HepG2 (cell line): Measurements from ENCODE around the gene RFFL. TPM values are rescaled to one million over a fixed set of nuclear protein-coding genes. Genes with fewer than 3 reads are reported as not detected.

Experiments used
- ATAC-seq: fragments of 200-7000 bp; cut with Tn5 transposase; 3 replicates; pipeline ENCODE4 v1.9.1; 2020; ENCODE audit warnings: mild to moderate bottlenecking, moderate library complexity
- BruUV-seq: library from RNA; stranded (reverse); fragments of 400-500 nt; replicated peaks from 2 replicates; lab custom pipeline; 2021; lab: Mats Ljungman, UMichigan
- CTCF ChIA-PET: fragments of 300-600 bp; formaldehyde crosslinking; extraction: SDS; loops from one replicate; lab custom pipeline; 2021; ENCODE audit warnings: low total read pairs, inconsistent platforms, low intra/inter-chr PET ratio; lab: Yijun Ruan, JAX
- POLR2A ChIA-PET: fragments of 350-600 bp; sonication (Branson Sonifier 250); formaldehyde crosslinking; loops from one replicate; lab custom pipeline; 2020; ENCODE audit warnings: antibody characterized with exemption, inconsistent platforms; lab: Yijun Ruan, JAX
- DNase-seq: peaks from one replicate; pipeline ENCODE4 v3.0.0-alpha.2; 2015; ENCODE audit warnings: low spot score
- FAIRE-seq: peaks from 3 replicates; lab custom pipeline; 2011; peaks lifted over from hg19 to GRCh38; lab: Jason Lieb, UNC
- H2AFZ ChIP-seq: one replicate; pipeline ENCODE4 v1.6.1; 2011; ENCODE audit warnings: low read length, inconsistent platforms
- H3K27ac ChIP-seq: fragments of 300-600 bp; 3 replicates; pipeline ENCODE4 v1.8.0; 2011; ENCODE audit warnings: mixed run types, mild to moderate bottlenecking, mixed read lengths, low read length, inconsistent platforms; ENCODE audit not compliant: insufficient read depth; ENCODE audit errors: extremely low read length
- H3K27me3 ChIP-seq, 2 experiments: fragments of 200-600 bp in 1 of 2; 2 replicates in 1 of 2; 3 replicates in 1 of 2; pipeline versions ENCODE4 v1.6.0 to v1.8.0; 2011; ENCODE audit warnings: low read length in 2 of 2, mild to moderate bottlenecking in 2 of 2, moderate library complexity in 2 of 2, inconsistent platforms in 1 of 2; ENCODE audit not compliant: insufficient read depth in 2 of 2, control insufficient read depth in 1 of 2
- H3K36me3 ChIP-seq, 2 experiments: fragments of 200-600 bp in 1 of 2; replicated peaks in 1 of 2; 2 replicates in 1 of 2; 3 replicates in 1 of 2; pipeline versions ENCODE4 v1.5.1 to v1.8.0; 2011; ENCODE audit warnings: low read length in 2 of 2, inconsistent platforms in 1 of 2; ENCODE audit not compliant: insufficient read depth in 2 of 2, control insufficient read depth in 1 of 2
- H3K4me1 ChIP-seq: 2 replicates; pipeline ENCODE4 v1.5.1; 2012; ENCODE audit warnings: low read length, inconsistent platforms; ENCODE audit not compliant: insufficient read depth
- H3K4me2 ChIP-seq: 2 replicates; pipeline ENCODE4 v1.6.0; 2011; ENCODE audit warnings: low read depth, low read length, inconsistent platforms
- H3K4me3 ChIP-seq, 3 experiments: fragments of 200-600 bp in 1 of 3; sonication (generic), shearing (Covaris generic) in 1 of 3; replicated peaks in 1 of 3; 2 replicates each; pipeline ENCODE4 v1.5.1; 2011 to 2016; ENCODE audit warnings: low read length in 3 of 3, inconsistent platforms in 2 of 3, low read depth in 2 of 3, mild to moderate bottlenecking in 2 of 3, control low read depth in 1 of 3, mixed read lengths in 1 of 3; ENCODE audit not compliant: insufficient read depth in 1 of 3
- H3K79me2 ChIP-seq: one replicate; pipeline ENCODE4 v1.6.1; 2011; ENCODE audit warnings: low read length, inconsistent platforms; ENCODE audit not compliant: insufficient read depth
- H3K9ac ChIP-seq: 2 replicates; pipeline ENCODE4 v1.6.0; 2011; ENCODE audit warnings: mild to moderate bottlenecking, low read depth, low read length, inconsistent platforms; ENCODE audit not compliant: insufficient read depth
- H3K9me3 ChIP-seq: 2 replicates; pipeline ENCODE4 v1.5.1; 2012; ENCODE audit warnings: mild to moderate bottlenecking, low read length
- H4K20me1 ChIP-seq: 2 replicates; pipeline ENCODE4 v1.6.0; 2011; ENCODE audit warnings: inconsistent platforms, mild to moderate bottlenecking, low read length, moderate library complexity; ENCODE audit not compliant: insufficient read depth
- ATF2 ChIP-seq: sonication (generic); formaldehyde crosslinking; IDR thresholded peaks from 2 replicates; pipeline ENCODE4 v1.4.0; 2020; ENCODE audit warnings: missing genetic modification reagents
- CENPX ChIP-seq: sonication (generic); formaldehyde crosslinking; IDR thresholded peaks from 2 replicates; pipeline ENCODE4 v1.9.0; 2021; ENCODE audit warnings: mild to moderate bottlenecking, missing genetic modification reagents, moderate library complexity
- EZH2 ChIP-seq: conservative IDR thresholded peaks from 2 replicates; pipeline ENCODE4 v1.6.1; 2012; ENCODE audit warnings: mild to moderate bottlenecking, low read depth, low read length, moderate library complexity
- HBP1 ChIP-seq: IDR thresholded peaks from 2 replicates; pipeline ENCODE4 v1.6.1; 2016; ENCODE audit warnings: low read depth, control low read depth
- MATR3 ChIP-seq: sonication (generic); formaldehyde crosslinking; IDR thresholded peaks from 2 replicates; pipeline ENCODE4 v1.4.0; 2020; ENCODE audit warnings: missing genetic modification reagents
- PLRG1 ChIP-seq: fragments of 450-650 bp; conservative IDR thresholded peaks from 2 replicates; pipeline ENCODE4 v1.6.1; 2016
- REXO4 ChIP-seq: sonication (generic); formaldehyde crosslinking; IDR thresholded peaks from 2 replicates; pipeline ENCODE4 v1.8.0; 2022; ENCODE audit warnings: missing genetic modification reagents, mild to moderate bottlenecking, borderline replicate concordance
- ZNF260 ChIP-seq: sonication (generic); formaldehyde crosslinking; IDR thresholded peaks from 2 replicates; pipeline ENCODE4 v1.4.0; 2020; ENCODE audit warnings: missing genetic modification reagents, low read depth, mild to moderate bottlenecking, borderline replicate concordance
- WGBS: methylation state at CpG from one replicate; pipeline ENCODE4 v1.1.6; 2017; ENCODE audit warnings: low lambda C conversion rate; 5-methylcytosine and 5-hydroxymethylcytosine counted together
- in situ Hi-C: cut with HindIII; loops from 2 replicates; pipeline ENCODE4 v1.10.0; 2017; ENCODE audit warnings: low pct_unique_long_range_greater_than_20kb; ENCODE audit not compliant: extremely low pct_ligation_motif_present
- intact Hi-C: fragments of 100-400 bp; cut with micrococcal nuclease; formaldehyde crosslinking; loops from one replicate; pipeline ENCODE4 v1.10.0; 2022; ENCODE audit not compliant: unreplicated experiment
- polyA plus RNA-seq, 8 experiments: library from polyadenylated mRNA; depleted of rRNA in 3 of 8; stranded (reverse) in 7 of 8; unstranded in 1 of 8; fragments of >200 nt; fragmentation: Illumina TruSeq in 4 of 8; extraction: Trizol in 4 of 8; gene quantifications; 2 replicates each; pipeline versions ENCODE4 v1.2.1 to v1.2.3, GENCODE V29; 2011 to 2016; ENCODE audit warnings: low read depth in 4 of 8, missing spikeins in 1 of 8, mixed read lengths in 1 of 8; ENCODE audit not compliant: insufficient read depth in 1 of 8
- total RNA-seq, 5 experiments: library from RNA; depleted of rRNA; stranded (reverse); fragments of >200 nt; fragmentation: Illumina TruSeq; extraction: Trizol; gene quantifications; 2 replicates each; pipeline ENCODE4 v1.2.3, GENCODE V29; 2016; ENCODE audit warnings: low read depth in 1 of 5

The RFFL gene
- total and polyA plus RNA-seq, 2 of the 13 experiments (the other 11 are each of a cell fraction or from before 2014, with no cell fraction given), result 24.3 to 48.6 TPM

GRCh38 chr17:35084987-35085386, 21.5 kb upstream of the RFFL start (continued):
- no peak for TF ChIP-seq ATF2 (CRISPR knock-in tag)
- TF ChIP-seq PLRG1, result no peak
- TF ChIP-seq REXO4 (CRISPR knock-in tag), result no peak
- TF ChIP-seq EZH2, result no peak

- no peak overlapping the region for H3K27ac ChIP-seq
These were observed 19.6 kb upstream of the RFFL start for GRCh38 chr17:35083071-35083470.

More at GRCh38 chr17:35083071-35083470, 19.6 kb upstream of the RFFL start:
- ChIA-PET POLR2A (no interaction called here), CTCF (no interaction called here)
- TF ChIP-seq MATR3 (CRISPR knock-in tag) (no peak), HBP1 (CRISPR knock-in tag) (no peak), ZNF260 (CRISPR knock-in tag) (no peak), CENPX (CRISPR knock-in tag) (no peak)
- H3K9ac ChIP-seq, result no peak overlapping the region
- no peak overlapping the region for H2AFZ ChIP-seq
- H4K20me1 ChIP-seq, result no peaks in the 10 kb centered on the region
- no peaks in the 10 kb centered on the region for H3K9me3 ChIP-seq
- H3K4me1 ChIP-seq, result peaks cover 85% of the 10 kb centered on the region
- peaks cover 95% of the 10 kb centered on the region for H3K79me2 ChIP-seq
- H3K4me3 ChIP-seq, result no peak overlapping the region
- no peaks in the 10 kb centered on the region for H3K27me3 ChIP-seq
- H3K4me2 ChIP-seq, result no peak overlapping the region
- DNase-seq, result no peak
- H3K36me3 ChIP-seq, result no peaks in the 10 kb centered on the region; a peak in 1 of 5 replicates
- intact Hi-C loops, result no loop called here
- in situ Hi-C loops, result no loop called here
- BruUV-seq, result no TSS peak
- ATAC-seq, result no peak
- WGBS, result 96% methylated on average over 2 of the region's 2 CpGs
- no peak for FAIRE-seq
